IPS-18a (cell line): ENCODE measurements around the gene KIF5C.
A peak's percentile ranks its signal among the peaks of the same experiment; 100 is the strongest.

Experiments
- H3K27ac ChIP-seq: one replicate; pipeline ENCODE4 v1.5.1; 2013; ENCODE audit warnings: low read length
- H3K27me3 ChIP-seq: one replicate; pipeline ENCODE4 v1.6.1; 2013; ENCODE audit warnings: mild to moderate bottlenecking, low read length; ENCODE audit not compliant: control insufficient read depth, insufficient read depth
- H3K36me3 ChIP-seq: one replicate; pipeline ENCODE4 v1.6.1; 2013; ENCODE audit warnings: low read depth, low read length; ENCODE audit not compliant: control insufficient read depth
- H3K4me1 ChIP-seq: one replicate; pipeline ENCODE4 v1.6.1; 2013; ENCODE audit warnings: low read depth, low read length; ENCODE audit not compliant: control insufficient read depth
- H3K4me3 ChIP-seq: one replicate; pipeline ENCODE4 v1.5.1; 2013; ENCODE audit warnings: low read length
- H3K9ac ChIP-seq: one replicate; pipeline ENCODE4 v1.6.1; 2013; ENCODE audit warnings: mild to moderate bottlenecking, low read length, moderate library complexity
- H3K9me3 ChIP-seq: one replicate; pipeline ENCODE4 v1.6.1; 2013; ENCODE audit warnings: low read depth, low read length; ENCODE audit not compliant: control insufficient read depth

The KIF5C gene

DNA sequence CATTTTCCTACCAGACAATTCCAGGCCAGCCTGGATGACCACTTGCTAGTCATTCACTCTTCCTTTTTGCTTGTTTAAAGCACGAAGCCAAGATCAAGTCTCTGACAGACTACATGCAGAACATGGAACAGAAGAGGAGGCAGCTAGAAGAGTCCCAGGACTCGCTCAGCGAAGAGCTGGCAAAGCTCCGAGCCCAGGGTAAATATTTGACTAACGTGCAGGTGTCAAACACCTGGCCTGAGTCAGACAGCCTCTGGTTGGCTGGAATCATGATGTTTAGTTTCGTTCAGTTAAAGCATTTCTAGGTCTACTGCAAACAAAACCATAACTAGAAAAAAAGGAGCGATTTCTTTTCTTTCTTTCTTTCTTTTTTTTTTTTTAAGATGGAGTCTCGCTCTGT lies 119.3 kb downstream of the KIF5C start:
- no peak overlapping the region for H3K4me3 ChIP-seq
- H3K9me3 ChIP-seq: no peaks in the 10 kb centered on the region
- H3K36me3 ChIP-seq: peaks cover 31% of the 10 kb centered on the region
- no peaks in the 10 kb centered on the region for H3K27me3 ChIP-seq
- H3K27ac ChIP-seq: no peak overlapping the region
- peaks cover 6% of the 10 kb centered on the region for H3K4me1 ChIP-seq
- H3K9ac ChIP-seq: no peak overlapping the region

DNA sequence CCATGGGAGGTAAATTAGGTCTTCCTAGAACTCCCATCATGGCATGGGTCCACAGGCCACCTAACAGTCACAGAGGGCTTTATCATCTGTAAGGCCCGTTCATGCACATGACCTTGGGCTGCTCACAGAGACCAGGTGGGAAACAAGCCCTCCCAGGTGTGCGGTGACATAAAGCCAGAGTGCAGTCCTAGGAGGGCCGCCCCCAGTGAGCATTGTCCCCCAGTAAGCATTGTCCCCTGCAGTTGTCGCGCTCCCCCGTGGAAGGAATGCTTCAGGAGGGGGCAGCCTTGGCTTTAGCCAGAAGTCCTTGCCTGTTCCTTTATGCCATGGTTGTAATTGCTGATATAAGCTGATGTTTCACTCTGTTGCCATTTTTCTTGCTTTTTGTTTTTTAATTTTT lies 121.8 kb downstream of the KIF5C start:
- Histone ChIP-seq H3K9ac (no peak overlapping the region), H3K27ac (no peak overlapping the region), H3K4me3 (no peak overlapping the region), H3K4me1 (peaks cover 28% of the 10 kb centered on the region), H3K9me3 (no peaks in the 10 kb centered on the region), H3K36me3 (peaks cover 17% of the 10 kb centered on the region), H3K27me3 (no peaks in the 10 kb centered on the region)

GRCh38 chr2:148998165-148998830 lies 123.3 kb downstream of the KIF5C start:
- Histone ChIP-seq H3K4me3 (no peak overlapping the region), H3K9ac (no peak overlapping the region), H3K27me3 (no peaks in the 10 kb centered on the region), H3K4me1 (peaks cover 28% of the 10 kb centered on the region), H3K9me3 (no peaks in the 10 kb centered on the region), H3K36me3 (peaks cover 26% of the 10 kb centered on the region), H3K27ac (no peak overlapping the region)

DNA sequence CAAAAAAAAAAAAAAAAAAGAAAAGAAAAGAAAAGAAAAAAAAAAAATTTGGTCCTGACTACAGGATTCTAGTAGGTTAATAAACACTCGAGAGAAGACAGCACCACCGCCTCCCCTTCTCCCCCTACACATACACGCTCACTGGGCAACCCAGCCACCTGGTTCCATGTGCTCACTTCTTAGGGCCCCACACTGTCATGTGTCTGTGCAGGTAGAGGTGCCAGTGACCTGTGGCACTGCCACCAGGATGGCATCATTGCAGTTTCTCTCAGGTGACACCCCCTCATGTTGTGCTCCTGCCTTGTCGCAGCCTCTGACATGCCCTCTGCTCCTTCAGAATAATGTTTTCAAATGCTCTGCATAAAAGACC lies 123.8 kb downstream of the KIF5C start:
- no peak overlapping the region for H3K27ac ChIP-seq
- no peaks in the 10 kb centered on the region for H3K27me3 ChIP-seq
- peaks cover 28% of the 10 kb centered on the region for H3K4me1 ChIP-seq
- H3K9ac ChIP-seq: no peak overlapping the region
- H3K36me3 ChIP-seq: peaks cover 26% of the 10 kb centered on the region
- no peak overlapping the region for H3K4me3 ChIP-seq
- H3K9me3 ChIP-seq: no peaks in the 10 kb centered on the region

DNA sequence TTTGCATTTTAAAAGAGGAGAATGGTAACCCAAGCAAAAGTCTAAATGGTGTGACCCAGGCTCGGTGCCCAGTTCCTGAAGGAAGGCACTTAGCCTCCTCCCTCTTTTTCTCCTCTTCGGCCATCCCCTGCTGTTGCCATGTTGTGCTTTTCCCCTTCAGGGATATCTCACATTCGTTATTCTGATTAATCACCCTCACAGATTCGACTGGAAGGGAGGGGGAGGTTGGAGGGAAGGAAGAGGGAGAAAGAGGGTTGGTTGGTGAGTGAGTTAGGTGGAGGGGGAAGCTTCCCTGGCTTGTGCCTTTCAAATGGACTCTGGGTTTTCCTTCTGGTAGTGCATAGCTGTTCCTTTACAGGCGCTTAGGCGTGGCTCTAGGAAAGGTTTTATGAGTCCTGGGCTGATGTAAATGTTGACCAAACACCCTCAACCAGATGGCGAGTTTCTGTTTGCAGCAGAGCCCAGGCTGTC lies 124.5 kb downstream of the KIF5C start:
- no peaks in the 10 kb centered on the region for H3K27me3 ChIP-seq
- H3K27ac ChIP-seq: peak overlapping the region; percentile 67
- H3K9me3 ChIP-seq: no peaks in the 10 kb centered on the region
- peaks cover 28% of the 10 kb centered on the region for H3K4me1 ChIP-seq
- H3K4me3 ChIP-seq: peak overlapping the region; percentile 33
- peak overlapping the region; percentile 3 for H3K9ac ChIP-seq
- peaks cover 21% of the 10 kb centered on the region for H3K36me3 ChIP-seq

- H3K27me3 ChIP-seq: no peaks in the 10 kb centered on the region
- peak overlapping the region; percentile 33 for H3K4me3 ChIP-seq
- peak overlapping the region; percentile 3 for H3K9ac ChIP-seq
- H3K4me1 ChIP-seq: peaks cover 28% of the 10 kb centered on the region
- H3K27ac ChIP-seq: peak overlapping the region; percentile 33
- no peaks in the 10 kb centered on the region for H3K9me3 ChIP-seq
- H3K36me3 ChIP-seq: peaks cover 15% of the 10 kb centered on the region
Observed at GRCh38 chr2:149000158-149000938, 125.3 kb downstream of the KIF5C start.

GRCh38 chr2:149001496-149001895 lies 126.5 kb downstream of the KIF5C start:
- peaks cover 17% of the 10 kb centered on the region for H3K36me3 ChIP-seq
- H3K4me3 ChIP-seq: no peak overlapping the region
- no peaks in the 10 kb centered on the region for H3K27me3 ChIP-seq
- peaks cover 28% of the 10 kb centered on the region for H3K4me1 ChIP-seq
- H3K27ac ChIP-seq: no peak overlapping the region
- no peak overlapping the region for H3K9ac ChIP-seq
- H3K9me3 ChIP-seq: no peaks in the 10 kb centered on the region

- no peaks in the 10 kb centered on the region for H3K27me3 ChIP-seq
- H3K9me3 ChIP-seq: no peaks in the 10 kb centered on the region
- H3K4me1 ChIP-seq: peaks cover 31% of the 10 kb centered on the region
- no peak overlapping the region for H3K27ac ChIP-seq
- no peak overlapping the region for H3K9ac ChIP-seq
- no peak overlapping the region for H3K4me3 ChIP-seq
- peaks cover 17% of the 10 kb centered on the region for H3K36me3 ChIP-seq
Observed at GRCh38 chr2:149002378-149002890, 127.4 kb downstream of the KIF5C start.

DNA sequence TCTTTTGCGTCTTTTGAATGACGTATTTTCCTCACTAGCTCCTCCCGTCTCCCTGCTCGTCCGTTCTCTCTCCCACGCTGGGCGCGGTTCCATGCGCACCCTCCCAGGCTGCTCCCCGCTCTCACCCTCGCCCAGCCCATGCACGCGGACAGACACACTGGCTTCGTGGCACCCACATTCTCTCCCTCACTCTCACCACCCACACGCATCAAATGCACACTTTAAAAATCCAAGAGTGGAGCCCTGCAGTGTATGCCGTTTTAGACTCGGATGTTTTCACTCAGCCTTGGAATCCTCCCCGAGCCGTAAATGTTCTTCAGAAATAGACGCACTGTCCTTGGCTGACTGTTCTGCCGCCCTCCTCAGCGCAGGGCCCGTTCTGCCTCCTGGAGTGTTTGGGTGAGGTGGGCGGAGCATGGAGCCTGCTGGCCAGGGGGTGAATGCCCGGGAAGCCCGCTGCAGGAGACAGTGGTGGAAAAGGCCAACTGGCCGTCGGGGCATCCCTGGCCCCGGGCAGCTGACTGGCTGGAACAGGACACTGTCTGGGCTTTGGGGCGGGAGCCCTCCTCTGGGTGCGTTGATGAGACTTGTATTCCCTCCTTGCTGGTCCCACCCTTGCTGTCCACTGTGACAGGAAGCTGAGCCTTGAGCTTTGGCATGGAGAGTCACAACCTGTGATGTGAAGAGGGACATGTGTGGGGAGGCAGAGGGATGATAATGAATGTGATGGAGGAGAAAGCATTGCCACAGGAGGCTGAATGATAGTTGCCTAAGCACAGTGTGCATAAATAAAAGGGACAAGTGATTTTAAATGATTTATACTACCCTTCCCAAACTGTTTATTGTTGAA lies 128.1 kb downstream of the KIF5C start:
- Histone ChIP-seq H3K36me3 (peaks cover 24% of the 10 kb centered on the region), H3K9me3 (no peaks in the 10 kb centered on the region), H3K4me3 (no peak overlapping the region), H3K9ac (no peak overlapping the region), H3K27me3 (no peaks in the 10 kb centered on the region), H3K4me1 (peaks cover 31% of the 10 kb centered on the region), H3K27ac (no peak overlapping the region)

- peaks cover 20% of the 10 kb centered on the region for H3K4me1 ChIP-seq
- H3K27me3 ChIP-seq: no peaks in the 10 kb centered on the region
- no peak overlapping the region for H3K27ac ChIP-seq
- no peak overlapping the region for H3K4me3 ChIP-seq
- no peaks in the 10 kb centered on the region for H3K9me3 ChIP-seq
- H3K9ac ChIP-seq: no peak overlapping the region
- peaks cover 32% of the 10 kb centered on the region for H3K36me3 ChIP-seq
Observed at GRCh38 chr2:149004836-149005235, 129.8 kb downstream of the KIF5C start.

GRCh38 chr2:149005471-149006077 lies 130.5 kb downstream of the KIF5C start:
- Histone ChIP-seq H3K9me3 (no peaks in the 10 kb centered on the region), H3K36me3 (peaks cover 39% of the 10 kb centered on the region), H3K9ac (no peak overlapping the region), H3K27me3 (no peaks in the 10 kb centered on the region), H3K27ac (no peak overlapping the region), H3K4me1 (peaks cover 13% of the 10 kb centered on the region), H3K4me3 (no peak overlapping the region)
